ENCODE measurements around the gene CLEC2A.
"Not testable (repeated sequence)": the region's sequence is repeated elsewhere in the genome, so short reads cannot be mapped to it uniquely, and the experiment has no call there.

Gene CLEC2A

DNA sequence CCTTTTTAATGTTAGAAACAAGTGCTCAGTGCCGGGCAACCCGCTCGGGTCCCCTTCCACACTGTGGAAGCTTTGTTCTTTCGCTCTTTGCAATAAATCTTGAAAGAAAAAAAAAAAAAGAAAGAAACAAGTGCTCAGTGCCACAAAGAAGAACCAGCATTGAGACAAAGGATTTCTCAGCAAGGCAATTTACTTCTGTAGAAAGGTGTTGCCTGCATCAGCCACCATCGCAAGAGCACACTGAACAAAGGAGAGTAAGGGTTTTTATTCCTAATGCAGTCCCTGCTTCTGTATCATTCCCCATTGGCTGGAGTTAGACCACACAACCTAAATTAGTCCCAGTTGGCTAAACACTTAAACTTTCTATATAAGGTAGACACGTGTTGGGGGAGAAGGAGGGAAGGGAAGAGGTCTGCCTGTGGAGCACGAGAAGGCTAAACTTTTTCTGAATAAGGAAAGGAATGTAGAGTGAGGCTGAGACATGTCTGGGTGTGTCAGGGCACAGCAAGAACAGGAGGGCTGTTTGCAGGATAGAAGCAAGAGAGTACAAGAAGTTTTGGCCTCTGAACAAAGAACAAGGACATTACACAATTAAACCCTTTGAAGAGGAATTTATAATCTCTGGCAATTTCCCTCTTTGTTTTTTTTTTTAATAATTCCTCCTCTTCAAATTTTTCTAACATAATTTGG is 29.5 kb downstream of the CLEC2A start:
- H3K27me3 ChIP-seq (ENCODE audit: control insufficient read depth, insufficient read depth, low read length) = no peaks in the 10 kb centered on the region
- no peak overlapping the region for H3K27ac ChIP-seq (ENCODE audit: low read depth, low read length)
- no peak overlapping the region for H3K9ac ChIP-seq (ENCODE audit: low read length)
- no peaks in the 10 kb centered on the region for H3K36me3 ChIP-seq (ENCODE audit: control insufficient read depth, insufficient read depth, low read length)
- H3K4me1 ChIP-seq (ENCODE audit: control insufficient read depth, insufficient read depth, low read length) = no peaks in the 10 kb centered on the region
- H3K4me3 ChIP-seq (ENCODE audit: low read length) = no peak overlapping the region

DNA sequence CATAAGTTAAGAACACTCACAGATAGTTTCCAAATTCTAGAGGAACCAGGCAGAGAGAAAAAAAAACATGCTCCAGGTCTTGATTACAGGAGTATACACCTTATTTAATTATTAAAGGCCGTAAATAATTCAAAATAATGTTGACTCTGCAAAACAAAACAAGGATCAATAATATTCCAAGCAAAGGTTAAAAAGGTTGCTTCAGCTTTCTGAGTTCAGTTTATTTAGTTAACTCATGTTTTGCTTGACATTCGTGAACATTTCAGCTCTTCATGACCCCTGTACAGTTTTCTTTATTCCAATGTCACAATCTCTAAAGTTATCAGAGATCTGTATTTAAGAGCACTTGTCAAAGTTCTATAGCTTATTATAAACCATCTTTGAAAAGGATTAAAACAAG is 31.2 kb downstream of the CLEC2A start:
- no peak overlapping the region for H3K4me3 ChIP-seq (ENCODE audit: low read length)
- H3K4me1 ChIP-seq (ENCODE audit: control insufficient read depth, insufficient read depth, low read length) = no peaks in the 10 kb centered on the region
- H3K27ac ChIP-seq (ENCODE audit: low read depth, low read length) = no peak overlapping the region
- H3K9ac ChIP-seq (ENCODE audit: low read length) = no peak overlapping the region
- H3K36me3 ChIP-seq (ENCODE audit: control insufficient read depth, insufficient read depth, low read length) = no peaks in the 10 kb centered on the region
- H3K27me3 ChIP-seq (ENCODE audit: control insufficient read depth, insufficient read depth, low read length) = no peaks in the 10 kb centered on the region

DNA sequence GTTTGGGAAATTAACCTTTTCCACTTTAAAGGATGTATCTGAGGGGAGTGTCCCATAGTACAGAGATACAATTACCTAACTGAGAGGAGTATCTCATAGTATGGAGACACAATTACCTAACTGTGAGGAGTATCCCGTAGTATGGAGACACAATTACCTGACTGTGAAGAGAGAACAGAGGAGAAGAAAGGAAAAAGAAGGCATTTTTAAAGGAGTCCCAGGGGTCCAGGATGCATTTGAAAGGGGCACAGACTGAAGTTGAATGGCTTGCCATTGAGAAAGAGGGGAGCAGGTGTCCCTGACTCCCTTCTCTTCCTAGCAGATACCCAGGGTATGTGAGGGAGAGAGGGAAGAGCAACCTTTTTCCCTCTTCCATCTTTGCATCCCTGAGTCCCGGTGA is 33.0 kb downstream of the CLEC2A start:
- Histone ChIP-seq H3K27me3 (ENCODE audit: control insufficient read depth, insufficient read depth, low read length) (no peaks in the 10 kb centered on the region), H3K27ac (ENCODE audit: low read depth, low read length) (no peak overlapping the region), H3K36me3 (ENCODE audit: control insufficient read depth, insufficient read depth, low read length) (no peaks in the 10 kb centered on the region), H3K4me3 (ENCODE audit: low read length) (no peak overlapping the region), H3K4me1 (ENCODE audit: control insufficient read depth, insufficient read depth, low read length) (no peaks in the 10 kb centered on the region), H3K9ac (ENCODE audit: low read length) (no peak overlapping the region)

DNA sequence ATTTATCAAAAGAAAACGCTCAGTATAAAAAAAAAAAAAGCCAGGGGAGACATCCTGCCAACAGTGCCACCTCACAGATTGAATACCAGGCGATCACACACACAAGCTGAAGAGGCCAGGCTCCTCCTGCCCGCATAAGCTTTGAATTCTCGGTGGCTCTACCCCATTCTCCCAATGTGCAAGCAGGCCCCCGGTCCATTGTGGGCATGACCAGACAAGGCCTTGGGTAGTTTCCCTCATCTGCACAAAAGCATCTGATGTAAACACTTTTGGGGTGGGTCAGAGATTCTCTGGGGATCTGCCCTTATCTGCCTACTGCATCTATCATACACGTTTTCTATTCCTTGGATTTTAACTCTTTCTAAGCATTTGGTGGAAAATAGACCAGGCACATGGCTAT is 34.6 kb downstream of the CLEC2A start:
- no peaks in the 10 kb centered on the region for H3K27me3 ChIP-seq (ENCODE audit: control insufficient read depth, insufficient read depth, low read length)
- no peak overlapping the region for H3K9ac ChIP-seq (ENCODE audit: low read length)
- no peak overlapping the region for H3K27ac ChIP-seq (ENCODE audit: low read depth, low read length)
- H3K4me3 ChIP-seq (ENCODE audit: low read length) = no peak overlapping the region
- H3K36me3 ChIP-seq (ENCODE audit: control insufficient read depth, insufficient read depth, low read length) = no peaks in the 10 kb centered on the region
- no peaks in the 10 kb centered on the region for H3K4me1 ChIP-seq (ENCODE audit: control insufficient read depth, insufficient read depth, low read length)

DNA sequence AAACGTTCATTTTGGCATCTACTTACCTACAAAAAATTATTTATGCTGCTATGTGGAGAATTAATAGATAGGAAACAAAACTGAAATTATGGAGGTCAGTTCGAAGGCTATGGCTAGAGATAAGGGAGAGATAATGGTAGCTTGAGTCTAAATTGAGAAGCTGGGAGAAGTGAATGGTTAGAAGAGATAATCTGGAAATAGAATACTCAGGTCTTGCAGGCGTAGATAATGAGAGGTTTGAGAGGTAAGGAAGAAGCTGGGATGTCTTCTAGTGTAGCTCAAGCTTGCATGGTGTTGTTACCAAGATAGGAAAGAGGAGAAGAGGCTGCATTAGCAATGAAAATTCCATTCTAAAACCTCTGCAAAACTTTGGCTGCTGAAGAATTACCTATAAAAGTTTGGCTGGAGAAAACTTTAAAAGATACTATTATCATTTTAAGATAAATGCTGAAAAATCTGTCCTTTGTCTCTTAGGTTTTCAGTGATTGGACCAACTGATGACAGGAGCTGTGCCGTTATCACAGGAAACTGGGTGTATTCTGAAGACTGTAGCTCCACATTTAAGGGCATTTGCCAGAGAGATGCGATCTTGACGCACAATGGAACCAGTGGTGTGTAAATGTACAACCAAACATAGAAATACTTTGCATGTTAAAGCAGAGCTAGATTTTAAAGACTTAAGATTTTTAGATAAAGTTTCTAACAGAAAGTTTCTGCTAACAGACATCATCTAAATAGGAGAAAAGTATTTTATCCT is 36.8 kb downstream of the CLEC2A start:
- Histone ChIP-seq H3K27ac (ENCODE audit: low read depth, low read length) (no peak overlapping the region), H3K4me3 (ENCODE audit: low read length) (no peak overlapping the region), H3K27me3 (ENCODE audit: control insufficient read depth, insufficient read depth, low read length) (no peaks in the 10 kb centered on the region), H3K4me1 (ENCODE audit: control insufficient read depth, insufficient read depth, low read length) (no peaks in the 10 kb centered on the region), H3K36me3 (ENCODE audit: control insufficient read depth, insufficient read depth, low read length) (no peaks in the 10 kb centered on the region), H3K9ac (ENCODE audit: low read length) (no peak overlapping the region)

DNA sequence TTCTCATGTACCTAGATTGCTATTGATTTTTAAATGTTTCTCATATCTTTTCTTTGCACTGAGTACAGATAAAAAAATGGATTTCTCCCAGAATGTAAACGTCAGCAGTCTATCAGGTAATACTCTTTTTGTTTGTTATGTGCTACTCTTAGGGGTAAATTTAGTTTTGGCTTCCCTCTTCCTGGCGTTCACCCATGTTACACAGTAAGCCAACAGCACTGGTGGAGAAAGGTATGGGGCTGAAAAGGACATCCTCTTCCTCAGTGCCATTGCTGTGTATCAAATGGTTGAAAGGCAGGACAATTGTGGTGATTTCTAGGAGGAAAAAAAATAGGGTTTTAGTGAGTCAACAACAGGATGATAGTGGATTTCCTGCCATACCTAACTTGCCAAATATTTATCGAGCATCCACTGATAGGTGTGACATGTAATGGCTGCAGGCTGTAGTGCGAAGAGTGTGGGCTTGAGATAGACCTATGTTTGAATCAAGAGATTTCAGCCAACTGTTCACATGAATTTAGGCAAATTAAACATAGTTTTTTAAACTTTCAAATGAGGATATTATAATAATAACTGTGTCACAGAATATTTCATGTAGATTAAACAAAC is 43.4 kb downstream of the CLEC2A start:
- H3K36me3 ChIP-seq (ENCODE audit: control insufficient read depth, insufficient read depth, low read length) = no peaks in the 10 kb centered on the region
- H3K27me3 ChIP-seq (ENCODE audit: control insufficient read depth, insufficient read depth, low read length) = no peaks in the 10 kb centered on the region
- no peak overlapping the region for H3K9ac ChIP-seq (ENCODE audit: low read length)
- no peak overlapping the region for H3K27ac ChIP-seq (ENCODE audit: low read depth, low read length)
- H3K4me3 ChIP-seq (ENCODE audit: low read length) = no peak overlapping the region
- H3K4me1 ChIP-seq (ENCODE audit: control insufficient read depth, insufficient read depth, low read length) = no peaks in the 10 kb centered on the region

DNA sequence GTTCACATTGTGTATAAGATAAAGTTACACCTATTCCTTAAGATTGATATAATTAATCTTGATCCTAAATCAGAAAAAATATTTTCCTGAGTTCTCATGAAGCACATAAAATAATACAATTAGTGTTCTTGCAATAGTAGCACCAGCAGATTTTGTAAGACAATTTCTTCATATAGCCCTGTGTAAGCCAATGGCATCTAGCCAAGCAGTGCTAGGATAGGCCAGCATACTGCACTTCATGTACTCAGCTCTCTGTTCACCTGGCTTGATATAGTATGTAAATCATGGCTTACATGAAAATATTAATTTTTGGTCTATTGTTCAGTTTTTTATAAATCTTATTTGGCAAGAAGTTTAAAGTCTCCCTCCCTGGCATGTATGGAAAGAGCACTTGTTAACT is 49.0 kb downstream of the CLEC2A start:
- H3K36me3 ChIP-seq (ENCODE audit: control insufficient read depth, insufficient read depth, low read length) = no peaks in the 10 kb centered on the region
- H3K9ac ChIP-seq (ENCODE audit: low read length) = no peak overlapping the region
- H3K4me1 ChIP-seq (ENCODE audit: control insufficient read depth, insufficient read depth, low read length) = no peaks in the 10 kb centered on the region
- H3K4me3 ChIP-seq (ENCODE audit: low read length) = no peak overlapping the region
- H3K27me3 ChIP-seq (ENCODE audit: control insufficient read depth, insufficient read depth, low read length) = no peaks in the 10 kb centered on the region
- no peak overlapping the region for H3K27ac ChIP-seq (ENCODE audit: low read depth, low read length)

DNA sequence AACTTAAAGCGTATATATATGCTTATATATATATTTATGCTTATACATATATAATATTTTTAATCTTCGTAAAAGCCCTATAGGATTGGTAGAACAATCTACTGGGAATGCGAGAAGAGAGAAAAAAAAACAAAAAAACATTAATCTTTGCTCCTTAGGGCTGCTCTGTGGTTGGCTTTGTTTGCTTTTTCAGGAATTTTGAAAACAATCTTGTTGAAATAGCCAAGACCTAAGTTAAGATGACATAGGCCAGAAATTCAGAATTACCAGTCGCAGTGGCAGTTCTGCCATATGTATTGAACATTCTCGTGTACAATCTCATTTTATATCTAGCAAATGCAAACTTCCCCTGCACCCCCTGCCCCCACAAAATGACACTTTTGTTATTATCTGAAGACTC is 50.2 kb downstream of the CLEC2A start:
- H3K4me3 ChIP-seq (ENCODE audit: low read length) = no peak overlapping the region
- no peak overlapping the region for H3K9ac ChIP-seq (ENCODE audit: low read length)
- no peaks in the 10 kb centered on the region for H3K27me3 ChIP-seq (ENCODE audit: control insufficient read depth, insufficient read depth, low read length)
- H3K27ac ChIP-seq (ENCODE audit: low read depth, low read length) = no peak overlapping the region
- no peaks in the 10 kb centered on the region for H3K36me3 ChIP-seq (ENCODE audit: control insufficient read depth, insufficient read depth, low read length)
- H3K4me1 ChIP-seq (ENCODE audit: control insufficient read depth, insufficient read depth, low read length) = no peaks in the 10 kb centered on the region

DNA sequence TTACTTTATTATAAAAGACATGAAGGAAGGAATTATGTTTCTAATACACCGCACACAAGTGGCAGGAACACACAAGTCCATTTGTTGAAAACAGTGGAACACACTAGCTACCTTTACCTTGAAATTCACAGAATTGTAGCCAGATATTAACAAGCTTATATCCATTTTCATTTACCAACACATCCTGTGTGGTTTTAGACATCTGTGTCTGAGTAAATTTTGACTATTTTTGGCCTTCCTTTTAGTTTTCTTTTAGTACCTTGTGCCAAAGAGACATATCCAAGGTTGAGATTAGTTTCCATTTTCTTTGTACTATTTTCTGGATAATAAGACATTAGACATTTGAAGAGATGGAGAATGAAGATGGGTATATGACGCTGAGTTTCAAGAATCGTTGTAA is 50.9 kb downstream of the CLEC2A start, which contains the start of gene KLRF2:
TSS of gene KLRF2 (plus strand) at position 244 of the 400 bp plus-strand sequence. CDS start at position 351, 107 bp downstream.
- Histone ChIP-seq H3K27me3 (ENCODE audit: control insufficient read depth, insufficient read depth, low read length) (no peaks in the 10 kb centered on the region), H3K9ac (ENCODE audit: low read length) (no peak within 1 kb of the TSS), H3K36me3 (ENCODE audit: control insufficient read depth, insufficient read depth, low read length) (no peaks in the 10 kb centered on the region), H3K27ac (ENCODE audit: low read depth, low read length) (no peak within 1 kb of the TSS), H3K4me3 (ENCODE audit: low read length) (no peak within 1 kb of the TSS), H3K4me1 (ENCODE audit: control insufficient read depth, insufficient read depth, low read length) (no peaks in the 10 kb centered on the region)

DNA sequence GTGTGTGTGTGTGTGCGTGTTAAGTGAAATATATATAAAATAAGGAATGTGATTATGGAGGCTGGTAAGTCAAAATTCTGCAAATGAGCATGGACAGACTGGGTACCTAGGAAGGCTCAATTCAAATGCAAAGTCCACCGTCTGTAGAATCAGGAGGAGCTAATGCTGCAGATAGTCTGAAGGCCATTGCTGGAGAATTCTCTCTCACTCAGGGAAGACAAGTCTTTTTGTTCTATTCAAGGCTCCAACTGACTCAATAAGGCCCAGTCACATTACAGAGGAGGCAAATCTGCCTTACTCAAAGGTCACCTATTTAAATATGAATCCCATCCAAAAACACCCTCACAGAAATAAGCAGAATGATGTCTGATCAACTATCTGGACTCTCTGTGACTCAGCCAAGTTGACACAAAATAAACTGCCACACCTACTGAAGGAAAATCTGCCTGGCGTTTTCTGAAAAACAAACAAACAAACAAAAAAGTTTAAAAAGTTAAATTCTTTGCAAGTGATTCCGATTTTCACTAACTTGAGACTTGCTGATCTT is 51.6 kb downstream of the CLEC2A start:
- no peak overlapping the region for H3K27ac ChIP-seq (ENCODE audit: low read depth, low read length)
- no peaks in the 10 kb centered on the region for H3K36me3 ChIP-seq (ENCODE audit: control insufficient read depth, insufficient read depth, low read length)
- no peaks in the 10 kb centered on the region for H3K27me3 ChIP-seq (ENCODE audit: control insufficient read depth, insufficient read depth, low read length)
- no peaks in the 10 kb centered on the region for H3K4me1 ChIP-seq (ENCODE audit: control insufficient read depth, insufficient read depth, low read length)
- no peak overlapping the region for H3K4me3 ChIP-seq (ENCODE audit: low read length)
- no peak overlapping the region for H3K9ac ChIP-seq (ENCODE audit: low read length)

DNA sequence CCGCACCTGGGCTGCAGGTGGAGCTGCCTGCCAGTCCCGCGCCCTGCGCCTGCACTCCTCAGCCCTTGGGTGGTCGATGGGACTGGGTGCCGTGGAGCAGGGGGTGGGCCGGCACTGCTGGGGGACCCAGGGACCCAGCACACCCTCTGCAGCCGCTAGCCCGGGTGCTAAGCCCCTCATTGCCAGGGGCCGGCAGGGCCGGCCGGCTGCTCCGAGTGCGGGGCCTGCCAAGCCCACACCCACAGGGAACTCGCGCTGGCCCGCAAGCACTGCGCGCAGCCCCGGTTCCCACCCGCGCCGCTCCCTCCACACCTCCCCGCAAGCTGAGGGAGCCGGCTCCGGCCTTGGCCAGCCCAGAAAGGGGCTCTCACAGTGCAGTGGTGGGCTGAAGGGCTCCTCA is 56.0 kb downstream of the CLEC2A start:
- not testable (repeated sequence) for H3K27ac ChIP-seq (ENCODE audit: low read depth, low read length); H3K4me3 ChIP-seq (ENCODE audit: low read length); H3K9ac ChIP-seq (ENCODE audit: low read length); H3K27me3 ChIP-seq (ENCODE audit: control insufficient read depth, insufficient read depth, low read length); H3K4me1 ChIP-seq (ENCODE audit: control insufficient read depth, insufficient read depth, low read length); H3K36me3 ChIP-seq (ENCODE audit: control insufficient read depth, insufficient read depth, low read length)

DNA sequence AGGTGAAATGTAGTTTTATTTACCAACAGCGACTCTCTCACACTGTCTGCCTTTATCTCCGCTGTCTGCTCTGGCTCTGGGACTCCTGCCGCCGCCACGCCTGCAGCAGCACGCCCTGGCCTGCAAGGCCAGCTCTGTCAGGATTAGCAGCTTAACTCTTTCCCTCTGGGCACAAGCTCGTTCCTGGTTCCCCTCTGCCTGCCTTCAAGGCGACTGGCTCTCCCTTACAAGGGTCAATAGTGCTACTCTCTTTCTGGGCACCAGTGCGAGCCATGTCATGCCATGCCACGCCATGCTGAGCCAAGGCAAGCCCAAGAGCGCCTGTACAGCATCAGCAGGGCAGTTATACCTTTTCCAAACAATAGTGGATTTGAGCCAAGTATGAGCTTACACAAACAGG is 59.4 kb downstream of the CLEC2A start:
- Histone ChIP-seq H3K4me1 (ENCODE audit: control insufficient read depth, insufficient read depth, low read length) (no peaks in the 10 kb centered on the region), H3K36me3 (ENCODE audit: control insufficient read depth, insufficient read depth, low read length) (no peaks in the 10 kb centered on the region), H3K9ac (ENCODE audit: low read length) (no peak overlapping the region), H3K27me3 (ENCODE audit: control insufficient read depth, insufficient read depth, low read length) (no peaks in the 10 kb centered on the region), H3K4me3 (ENCODE audit: low read length) (no peak overlapping the region), H3K27ac (ENCODE audit: low read depth, low read length) (no peak overlapping the region)
